ENCODE data around the gene RHEB. TPM values are rescaled to one million over a fixed set of nuclear protein-coding genes. Genes with fewer than 3 reads are reported as not detected.

RHEB gene
- total RNA-seq, 1 experiment from 2014 or later = 203 TPM

- no peak for DNase-seq (ENCODE audit: low read depth in 1 of 2, low spot score in 2 of 2)
- no peaks in the 10 kb centered on the region for H3K9me3 ChIP-seq (replicated peaks)
- H3K4me1 ChIP-seq (replicated peaks) = peaks cover 19% of the 10 kb centered on the region
- H3K27ac ChIP-seq = no peak overlapping the region
- peaks cover 86% of the 10 kb centered on the region for H3K36me3 ChIP-seq
- no peaks in the 10 kb centered on the region for H3K27me3 ChIP-seq (replicated peaks)
- H3K4me3 ChIP-seq = no peak overlapping the region
These were observed 32.5 kb downstream of the RHEB start for GRCh38 chr7:151487228-151487627.

- H3K27ac ChIP-seq = no peak overlapping the region
These were observed 33.6 kb downstream of the RHEB start for GRCh38 chr7:151486074-151486473.

GRCh38 chr7:151484971-151485707, 34.6 kb downstream of the RHEB start:
- no peak overlapping the region for H3K4me3 ChIP-seq
- H3K27ac ChIP-seq = no peak overlapping the region
- H3K9me3 ChIP-seq (replicated peaks) = no peaks in the 10 kb centered on the region
- peaks cover 89% of the 10 kb centered on the region for H3K36me3 ChIP-seq
- H3K27me3 ChIP-seq (replicated peaks) = no peaks in the 10 kb centered on the region
- peaks cover 8% of the 10 kb centered on the region for H3K4me1 ChIP-seq (replicated peaks)
- DNase-seq (ENCODE audit: low read depth in 1 of 2, low spot score in 2 of 2) = no peak

More at GRCh38 chr7:151486074-151486473, 33.6 kb downstream of the RHEB start:
- no peaks in the 10 kb centered on the region for H3K9me3 ChIP-seq (replicated peaks)
- no peaks in the 10 kb centered on the region for H3K27me3 ChIP-seq (replicated peaks)
- DNase-seq (ENCODE audit: low read depth in 1 of 2, low spot score in 2 of 2) = no peak
- H3K4me3 ChIP-seq = no peak overlapping the region
- peaks cover 8% of the 10 kb centered on the region for H3K4me1 ChIP-seq (replicated peaks)
- peaks cover 94% of the 10 kb centered on the region for H3K36me3 ChIP-seq

- Histone ChIP-seq H3K4me3 (no peak overlapping the region), H3K27ac (no peak overlapping the region), H3K36me3 (peaks cover 78% of the 10 kb centered on the region), H3K4me1 (replicated peaks) (peaks cover 8% of the 10 kb centered on the region), H3K27me3 (replicated peaks) (no peaks in the 10 kb centered on the region), H3K9me3 (replicated peaks) (no peaks in the 10 kb centered on the region)
- no peak for DNase-seq (ENCODE audit: low read depth in 1 of 2, low spot score in 2 of 2)
These were observed 36.0 kb downstream of the RHEB start for GRCh38 chr7:151483711-151483983.

- Histone ChIP-seq H3K4me1 (replicated peaks) (peaks cover 8% of the 10 kb centered on the region), H3K27ac (no peak overlapping the region), H3K9me3 (replicated peaks) (no peaks in the 10 kb centered on the region), H3K36me3 (peaks cover 73% of the 10 kb centered on the region), H3K27me3 (replicated peaks) (no peaks in the 10 kb centered on the region), H3K4me3 (no peak overlapping the region)
- DNase-seq (ENCODE audit: low read depth in 1 of 2, low spot score in 2 of 2) = no peak
These were observed 36.6 kb downstream of the RHEB start for GRCh38 chr7:151482883-151483710.

GRCh38 chr7:151481650-151482505, 37.8 kb downstream of the RHEB start:
- no peaks in the 10 kb centered on the region for H3K9me3 ChIP-seq (replicated peaks)
- DNase-seq (ENCODE audit: low read depth in 1 of 2, low spot score in 2 of 2) = no peak
- H3K4me1 ChIP-seq (replicated peaks) = peaks cover 8% of the 10 kb centered on the region
- H3K27me3 ChIP-seq (replicated peaks) = no peaks in the 10 kb centered on the region
- no peak overlapping the region for H3K27ac ChIP-seq
- no peak overlapping the region for H3K4me3 ChIP-seq
- peaks cover 75% of the 10 kb centered on the region for H3K36me3 ChIP-seq

- H3K4me1 ChIP-seq (replicated peaks) = no peaks in the 10 kb centered on the region
- DNase-seq (ENCODE audit: low read depth in 1 of 2, low spot score in 2 of 2) = no peak
- no peak overlapping the region for H3K27ac ChIP-seq
- H3K4me3 ChIP-seq = no peak overlapping the region
- peaks cover 64% of the 10 kb centered on the region for H3K36me3 ChIP-seq
- no peaks in the 10 kb centered on the region for H3K9me3 ChIP-seq (replicated peaks)
- H3K27me3 ChIP-seq (replicated peaks) = no peaks in the 10 kb centered on the region
These were observed 41.8 kb downstream of the RHEB start for GRCh38 chr7:151477867-151478266.

GRCh38 chr7:151472644-151473380, 46.9 kb downstream of the RHEB start:
- Histone ChIP-seq H3K27ac (no peak overlapping the region), H3K9me3 (replicated peaks) (no peaks in the 10 kb centered on the region), H3K27me3 (replicated peaks) (no peaks in the 10 kb centered on the region), H3K4me1 (replicated peaks) (no peaks in the 10 kb centered on the region), H3K36me3 (peaks cover 87% of the 10 kb centered on the region), H3K4me3 (no peak overlapping the region)
- DNase-seq (ENCODE audit: low read depth in 1 of 2, low spot score in 2 of 2) = no peak

GRCh38 chr7:151470711-151471110, 49.0 kb downstream of the RHEB start:
- Histone ChIP-seq H3K27me3 (replicated peaks) (no peaks in the 10 kb centered on the region), H3K4me1 (replicated peaks) (no peaks in the 10 kb centered on the region), H3K4me3 (no peak overlapping the region), H3K27ac (no peak overlapping the region), H3K9me3 (replicated peaks) (no peaks in the 10 kb centered on the region), H3K36me3 (peaks cover 85% of the 10 kb centered on the region)
- DNase-seq (ENCODE audit: low read depth in 1 of 2, low spot score in 2 of 2) = no peak

- Histone ChIP-seq H3K27ac (no peak overlapping the region), H3K4me1 (replicated peaks) (no peaks in the 10 kb centered on the region), H3K9me3 (replicated peaks) (no peaks in the 10 kb centered on the region), H3K36me3 (peaks cover 96% of the 10 kb centered on the region), H3K4me3 (no peak overlapping the region), H3K27me3 (replicated peaks) (no peaks in the 10 kb centered on the region)
- no peak for DNase-seq (ENCODE audit: low read depth in 1 of 2, low spot score in 2 of 2)
These were observed 50.4 kb downstream of the RHEB start for GRCh38 chr7:151469281-151469680.

- H3K9me3 ChIP-seq (replicated peaks) = peaks cover 7% of the 10 kb centered on the region; the same call in 1 of the 2 replicates
- H3K4me3 ChIP-seq = no peak overlapping the region
- no peaks in the 10 kb centered on the region for H3K27me3 ChIP-seq (replicated peaks)
- H3K4me1 ChIP-seq (replicated peaks) = no peaks in the 10 kb centered on the region
- H3K36me3 ChIP-seq = peaks cover 96% of the 10 kb centered on the region
- DNase-seq (ENCODE audit: low read depth in 1 of 2, low spot score in 2 of 2) = no peak
- no peak overlapping the region for H3K27ac ChIP-seq
These were observed 51.3 kb downstream of the RHEB start for GRCh38 chr7:151468217-151469018.

- Histone ChIP-seq H3K36me3 (peaks cover 77% of the 10 kb centered on the region), H3K9me3 (replicated peaks) (peaks cover 13% of the 10 kb centered on the region; the same call in 1 of the 2 replicates), H3K27me3 (replicated peaks) (no peaks in the 10 kb centered on the region), H3K4me3 (no peak overlapping the region), H3K27ac (no peak overlapping the region), H3K4me1 (replicated peaks) (peaks cover 18% of the 10 kb centered on the region)
- DNase-seq (ENCODE audit: low read depth in 1 of 2, low spot score in 2 of 2) = no peak
These were observed 54.5 kb downstream of the RHEB start for GRCh38 chr7:151465169-151465568.
